RPMI7951 (cell line): ENCODE data around the gene BRWD1. TPM values are rescaled to one million over a fixed set of nuclear protein-coding genes. Genes with fewer than 3 reads are reported as not detected.
A peak's percentile ranks its signal among the peaks of the same experiment; 100 is the strongest.

ENCODE experiments used
- DNase-seq: peaks from one replicate; pipeline ENCODE4 v3.0.0-alpha.2; 2012; ENCODE audit warnings: low read depth
- total RNA-seq: library from RNA; depleted of rRNA; stranded (reverse); fragments of >200 nt; shearing (Covaris generic); gene quantifications from 2 replicates; pipeline ENCODE4 v1.2.3, GENCODE V29; 2014

Gene BRWD1
- total RNA-seq, 1 experiment from 2014 or later, result 23.4 TPM

DNA sequence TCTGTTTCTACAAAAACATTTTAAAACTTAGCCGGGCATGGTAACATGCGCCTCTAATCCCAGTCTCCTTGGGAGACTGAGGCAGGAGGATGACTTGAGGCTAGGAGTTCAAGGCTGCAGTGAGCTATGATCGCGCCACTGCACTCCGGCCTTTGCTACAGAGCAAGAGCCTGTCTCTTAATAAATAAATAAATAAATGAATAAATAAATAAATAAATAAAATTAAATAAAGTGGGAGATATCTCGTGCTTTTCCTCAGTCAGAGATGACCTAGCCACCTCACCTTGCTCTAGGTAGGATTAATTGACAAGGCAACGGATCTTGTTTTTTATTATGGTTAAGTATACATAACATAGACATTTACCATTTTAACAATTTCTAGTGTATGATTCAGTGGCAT, 14.3 kb upstream of the BRWD1 start:
- DNase-seq, result no peak

DNA sequence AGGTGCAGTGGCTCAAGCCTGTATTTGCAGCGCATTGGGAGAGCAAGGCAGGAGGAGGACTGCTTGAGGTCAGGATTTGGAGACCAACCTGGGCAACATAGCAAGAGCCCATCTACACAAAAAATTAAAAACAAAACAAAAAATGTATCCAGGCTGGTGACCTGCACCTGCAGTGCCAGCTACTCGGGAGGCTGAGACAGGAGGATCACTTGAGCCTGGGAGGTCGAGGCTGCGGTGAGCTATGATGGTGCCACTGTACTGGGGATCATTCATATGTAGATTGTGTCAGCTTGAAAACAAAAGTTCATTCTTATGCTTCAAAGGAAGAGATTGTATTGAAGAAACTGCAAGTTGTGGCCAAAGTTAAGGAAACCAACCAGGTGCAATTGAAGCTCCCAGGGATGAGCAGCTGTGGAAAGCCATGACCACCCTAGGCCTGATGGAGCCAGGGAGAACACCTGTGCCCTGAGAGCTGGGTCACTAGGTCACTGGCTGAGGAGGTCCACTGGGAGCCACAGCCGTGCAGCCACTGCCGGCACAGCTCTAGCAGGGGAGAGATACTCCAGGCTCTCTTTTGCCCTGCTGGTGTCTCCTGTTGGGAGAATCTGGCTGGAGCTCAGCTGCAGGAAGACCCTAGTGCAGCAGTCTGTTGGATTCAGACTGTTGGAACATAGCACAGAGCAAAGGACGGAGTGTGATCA, 13.3 kb upstream of the BRWD1 start:
- DNase-seq, result no peak

- DNase-seq, result no peak
Observed at GRCh38 chr21:39325458-39325857, 12.0 kb upstream of the BRWD1 start.

- DNase-seq, result no peak
Observed at GRCh38 chr21:39321424-39321823, 8.0 kb upstream of the BRWD1 start.

DNA sequence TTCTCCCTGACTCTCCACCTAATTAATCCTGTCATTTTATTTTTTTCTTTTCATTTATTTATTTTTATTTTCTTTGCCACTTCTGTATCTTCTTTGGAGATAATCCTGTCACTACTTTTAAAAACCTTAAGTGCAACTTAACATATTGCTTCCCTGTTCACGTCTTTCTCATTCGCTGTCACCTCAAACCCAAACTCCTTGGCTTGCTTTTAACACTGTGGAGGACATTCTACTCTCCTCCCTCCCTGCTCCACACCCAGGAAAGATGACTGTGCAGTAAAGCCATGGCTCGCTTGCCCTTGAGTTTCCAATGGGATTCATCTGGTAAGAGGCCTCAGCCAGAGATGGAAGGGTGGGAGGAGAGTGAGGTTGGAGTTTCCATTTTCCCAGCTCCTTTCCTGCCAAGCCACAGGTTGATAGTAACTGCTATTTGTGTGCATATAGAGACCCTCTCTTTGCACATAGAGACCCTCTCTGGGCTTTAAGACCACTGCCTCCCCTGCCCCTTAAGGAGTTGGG, 6.4 kb upstream of the BRWD1 start:
- no peak for DNase-seq

- DNase-seq, result no peak
Observed at GRCh38 chr21:39319251-39319756, 5.9 kb upstream of the BRWD1 start.

- DNase-seq, result no peak
Observed at GRCh38 chr21:39318091-39318959, 4.9 kb upstream of the BRWD1 start.

GRCh38 chr21:39317134-39318090, 4.0 kb upstream of the BRWD1 start:
- DNase-seq, result peak; percentile 71

- DNase-seq, result no peak
Observed at GRCh38 chr21:39316729-39317128, 3.3 kb upstream of the BRWD1 start.

DNA sequence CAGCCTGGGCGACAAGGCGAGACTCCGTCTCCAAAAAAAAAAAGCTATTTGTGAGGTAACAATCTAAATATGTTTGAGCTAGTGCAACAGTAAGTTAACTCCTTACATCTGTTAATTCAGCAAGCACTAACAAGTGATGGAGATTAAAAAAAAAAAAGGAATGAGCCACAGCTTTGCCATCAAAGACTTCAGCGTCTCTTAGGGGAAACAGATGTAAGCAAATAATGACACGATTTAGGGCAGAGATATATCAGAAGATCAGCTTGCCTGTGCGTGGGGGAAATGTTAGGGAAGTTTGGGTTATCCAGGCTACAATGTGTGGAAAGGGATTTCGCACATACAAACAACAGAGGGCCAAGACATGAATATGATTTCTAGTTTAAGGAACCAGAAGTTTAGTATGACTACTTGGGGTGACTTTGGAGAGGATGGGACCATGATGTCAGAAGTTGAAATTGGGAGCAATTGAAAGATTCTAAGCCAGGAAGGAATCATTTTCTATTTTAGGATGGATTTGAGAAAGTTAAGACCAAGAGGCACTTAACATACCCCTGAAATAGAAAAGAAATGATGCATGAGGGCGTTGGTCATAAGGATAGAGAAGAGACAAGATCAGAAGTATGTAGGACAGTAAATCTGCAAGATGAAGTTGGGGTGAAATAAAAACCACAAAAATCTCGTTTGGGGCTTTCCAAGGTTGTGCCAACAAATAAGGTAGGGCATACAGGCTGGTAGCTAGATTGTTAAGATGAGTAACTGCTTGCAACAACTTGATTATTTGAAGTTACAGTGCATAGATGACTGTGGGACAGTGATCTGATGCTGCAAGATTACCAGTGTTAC, 2.4 kb upstream of the BRWD1 start:
- DNase-seq, result peak; percentile 16

GRCh38 chr21:39314143-39315027, 953 bp upstream of the BRWD1 start:
- peak; percentile 58 for DNase-seq

GRCh38 chr21:39313042-39313570, 326 bp downstream of the BRWD1 start:
- DNase-seq, result no peak

GRCh38 chr21:39312112-39313041, 1.1 kb downstream of the BRWD1 start:
- DNase-seq, result peak; percentile 79

GRCh38 chr21:39311164-39311563, 2.3 kb downstream of the BRWD1 start:
- DNase-seq, result no peak

- no peak for DNase-seq
Observed at GRCh38 chr21:39307466-39307865, 6.0 kb downstream of the BRWD1 start.

GRCh38 chr21:39300587-39300986, 12.8 kb downstream of the BRWD1 start:
- DNase-seq, result no peak

DNA sequence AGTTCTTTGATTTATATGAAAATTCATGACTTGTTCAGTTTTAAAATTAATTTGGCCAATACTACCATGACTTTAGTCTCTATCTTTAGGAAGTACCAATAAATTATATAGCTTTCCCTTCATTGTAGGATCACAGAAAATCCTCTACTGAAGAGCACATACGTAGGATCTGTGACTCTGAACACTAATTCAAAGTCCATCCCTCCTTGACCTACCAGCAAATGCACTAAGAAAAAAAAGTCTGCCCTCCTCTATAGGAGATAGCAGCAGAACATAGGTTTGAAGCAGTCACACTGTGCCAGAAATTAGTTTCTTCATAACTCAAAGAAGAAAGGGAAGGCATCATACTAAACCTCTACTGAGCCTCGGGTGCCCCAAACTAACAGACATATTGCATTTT, 16.5 kb downstream of the BRWD1 start:
- DNase-seq, result no peak

GRCh38 chr21:39288987-39289386, 24.4 kb downstream of the BRWD1 start:
- DNase-seq, result no peak
